Measurements from ENCODE around the gene DPYD. TPM values are rescaled to one million over a fixed set of nuclear protein-coding genes. Genes with fewer than 3 reads are reported as not detected.

DPYD gene
- total and polyA plus RNA-seq, 9 donors, result 17.2 to 45.9 (median 38.7) TPM

- Histone ChIP-seq H3K4me1 (ENCODE audit: insufficient read depth) (no peaks in the 10 kb centered on the region), H3K36me3 (no peaks in the 10 kb centered on the region), H3K27me3 (no peaks in the 10 kb centered on the region), H3K4me3 (no peak overlapping the region), H3K9me3 (no peaks in the 10 kb centered on the region), H3K27ac (no peak overlapping the region)
- no peak for DNase-seq
- intact Hi-C loops (cut with DNase I), result no loop called here
- TF ChIP-seq POLR2A (IDR thresholded peaks at IDR 0.05) (no peak), EP300 (IDR thresholded peaks at IDR 0.05) (no peak), CTCF (IDR thresholded peaks at IDR 0.05) (no peak)
- 78 to 86% (median 85%) methylated on average over 2 of the region's 2 CpGs for WGBS, 3 donors
Observed at GRCh38 chr1:97212671-97213070, 708.2 kb downstream of the DPYD start.

GRCh38 chr1:97210307-97210706, 710.5 kb downstream of the DPYD start:
- Histone ChIP-seq H3K4me1 (ENCODE audit: insufficient read depth) (no peaks in the 10 kb centered on the region), H3K27me3 (no peaks in the 10 kb centered on the region), H3K27ac (no peak overlapping the region), H3K36me3 (no peaks in the 10 kb centered on the region), H3K9me3 (no peaks in the 10 kb centered on the region), H3K4me3 (no peak overlapping the region)
- no peak for DNase-seq
- 20 to 58% (median 26%) methylated on average over 1 of the region's 1 CpG for WGBS, 3 donors
- TF ChIP-seq POLR2A (IDR thresholded peaks at IDR 0.05), result no peak
- TF ChIP-seq CTCF (IDR thresholded peaks at IDR 0.05), result no peak
- no peak for TF ChIP-seq EP300 (IDR thresholded peaks at IDR 0.05)
- intact Hi-C loops (cut with DNase I), result no loop called here

GRCh38 chr1:97209381-97209957, 711.4 kb downstream of the DPYD start:
- no peaks in the 10 kb centered on the region for H3K9me3 ChIP-seq
- DNase-seq, result no peak
- 91 to 94% (median 92%) methylated on average over 3 of the region's 3 CpGs for WGBS, 3 donors
- H3K27me3 ChIP-seq, result no peaks in the 10 kb centered on the region
- H3K4me3 ChIP-seq, result no peak overlapping the region
- H3K36me3 ChIP-seq, result no peaks in the 10 kb centered on the region
- H3K4me1 ChIP-seq (ENCODE audit: insufficient read depth), result no peaks in the 10 kb centered on the region
- no peak overlapping the region for H3K27ac ChIP-seq
- intact Hi-C loops (cut with DNase I), result no loop called here
- TF ChIP-seq POLR2A (IDR thresholded peaks at IDR 0.05) (no peak), CTCF (IDR thresholded peaks at IDR 0.05) (no peak), EP300 (IDR thresholded peaks at IDR 0.05) (no peak)

GRCh38 chr1:97207868-97208267, 713.0 kb downstream of the DPYD start:
- intact Hi-C loops (cut with DNase I), result no loop called here
- no peak for DNase-seq
- no peak overlapping the region for H3K4me3 ChIP-seq

GRCh38 chr1:97204468-97204867, 716.4 kb downstream of the DPYD start:
- no peaks in the 10 kb centered on the region for H3K36me3 ChIP-seq
- intact Hi-C loops (cut with DNase I), result no loop called here
- H3K4me3 ChIP-seq, result no peak overlapping the region
- H3K4me1 ChIP-seq (ENCODE audit: insufficient read depth), result no peaks in the 10 kb centered on the region
- 22 to 39% (median 36%) methylated on average over 1 of the region's 1 CpG for WGBS, 3 donors
- no peak overlapping the region for H3K27ac ChIP-seq
- H3K9me3 ChIP-seq, result no peaks in the 10 kb centered on the region
- no peaks in the 10 kb centered on the region for H3K27me3 ChIP-seq
- TF ChIP-seq POLR2A (IDR thresholded peaks at IDR 0.05), result no peak
- TF ChIP-seq EP300 (IDR thresholded peaks at IDR 0.05), result no peak
- no peak for TF ChIP-seq CTCF (IDR thresholded peaks at IDR 0.05)
- no peak for DNase-seq

More at GRCh38 chr1:97207868-97208267, 713.0 kb downstream of the DPYD start:
- Histone ChIP-seq H3K27ac (no peak overlapping the region), H3K4me1 (ENCODE audit: insufficient read depth) (no peaks in the 10 kb centered on the region), H3K9me3 (no peaks in the 10 kb centered on the region), H3K36me3 (no peaks in the 10 kb centered on the region), H3K27me3 (no peaks in the 10 kb centered on the region)
- TF ChIP-seq EP300 (IDR thresholded peaks at IDR 0.05), result no peak

Data from ovary (tissue), 9 donors.